CD8-positive, alpha-beta memory T cell (primary cell): ENCODE data around the gene TBX1. TPM values are rescaled to one million over a fixed set of nuclear protein-coding genes. Genes with fewer than 3 reads are reported as not detected.

Experiments
- CTCF ChIA-PET: fragments of 350-600 bp; sonication (Branson Sonifier 250); formaldehyde crosslinking; loops from one replicate; lab custom pipeline; 2021; ENCODE audit warnings: antibody characterized with exemption; lab: Charles Lee
- POLR2A ChIA-PET: fragments of 350-600 bp; sonication (Branson Sonifier 250); formaldehyde crosslinking; loops from one replicate; lab custom pipeline; 2021; ENCODE audit warnings: antibody characterized with exemption; lab: Charles Lee
- DNase-seq, 5 donors: peaks; one replicate each; pipeline versions ENCODE4 v3.0.0 to v3.0.0-alpha.2; 2020 to 2022; ENCODE audit warnings: mixed read lengths in 1 of 5
- H3K27ac ChIP-seq: one replicate; pipeline ENCODE4 v1.7.0; 2013; ENCODE audit warnings: low read depth, mild to moderate bottlenecking, low read length, moderate library complexity
- H3K27me3 ChIP-seq: 2 replicates; pipeline ENCODE4 v1.7.0; 2013; ENCODE audit warnings: low read length, mild to moderate bottlenecking; ENCODE audit not compliant: insufficient read depth, poor library complexity, severe bottlenecking
- H3K36me3 ChIP-seq: 2 replicates; pipeline ENCODE4 v1.7.0; 2013; ENCODE audit warnings: mild to moderate bottlenecking, low read length, moderate library complexity; ENCODE audit not compliant: insufficient read depth
- H3K4me1 ChIP-seq: 2 replicates; pipeline ENCODE4 v1.7.0; 2013; ENCODE audit warnings: mild to moderate bottlenecking, low read length, moderate library complexity; ENCODE audit not compliant: insufficient read depth
- H3K4me3 ChIP-seq: 2 replicates; pipeline ENCODE4 v1.7.0; 2013; ENCODE audit warnings: mild to moderate bottlenecking, low read length
- H3K9me3 ChIP-seq: 2 replicates; pipeline ENCODE4 v1.7.0; 2013; ENCODE audit warnings: mild to moderate bottlenecking, low read length
- H3K27ac Mint-ChIP-seq, 8 donors: one replicate each; pipeline ENCODE4 v1.8.0; 2020 to 2021; ENCODE audit warnings: mixed read lengths in 8 of 8, mild to moderate bottlenecking in 6 of 8, inconsistent platforms in 3 of 8, moderate library complexity in 3 of 8
- H3K27me3 Mint-ChIP-seq, 2 donors: one replicate each; pipeline ENCODE4 v1.8.0; 2020 to 2021; ENCODE audit warnings: mixed read lengths in 2 of 2, mild to moderate bottlenecking in 1 of 2, moderate library complexity in 1 of 2
- H3K36me3 Mint-ChIP-seq, 3 donors: one replicate each; pipeline ENCODE4 v1.8.0; 2020 to 2021; ENCODE audit warnings: mixed read lengths in 3 of 3, inconsistent platforms in 1 of 3, mild to moderate bottlenecking in 1 of 3
- H3K4me1 Mint-ChIP-seq, 3 donors: one replicate each; pipeline ENCODE4 v1.8.0; 2020 to 2021; ENCODE audit warnings: mixed read lengths in 3 of 3, inconsistent platforms in 1 of 3, mild to moderate bottlenecking in 1 of 3
- H3K4me3 Mint-ChIP-seq, 7 donors: one replicate each; pipeline ENCODE4 v1.8.0; 2020 to 2021; ENCODE audit warnings: mixed read lengths in 7 of 7, mild to moderate bottlenecking in 6 of 7, moderate library complexity in 4 of 7, inconsistent platforms in 2 of 7
- H3K9me3 Mint-ChIP-seq, 5 donors: one replicate each; pipeline ENCODE4 v1.8.0; 2020 to 2022; ENCODE audit warnings: mixed read lengths in 5 of 5, mild to moderate bottlenecking in 3 of 5, moderate library complexity in 2 of 5, inconsistent platforms in 1 of 5
- polyA plus RNA-seq: library from polyadenylated mRNA; unstranded; fragments of 300-500 nt; fragmentation: Illumina TruSeq; gene quantifications from one replicate; pipeline ENCODE4 v1.2.3, GENCODE V29; 2021
- total RNA-seq, 2 experiments: library from RNA; stranded (reverse); gene quantifications; one replicate each; pipeline ENCODE4 v1.2.3, GENCODE V29; 2021

Gene TBX1
- total and polyA plus RNA-seq, 3 experiments from 2014 or later: not detected

DNA sequence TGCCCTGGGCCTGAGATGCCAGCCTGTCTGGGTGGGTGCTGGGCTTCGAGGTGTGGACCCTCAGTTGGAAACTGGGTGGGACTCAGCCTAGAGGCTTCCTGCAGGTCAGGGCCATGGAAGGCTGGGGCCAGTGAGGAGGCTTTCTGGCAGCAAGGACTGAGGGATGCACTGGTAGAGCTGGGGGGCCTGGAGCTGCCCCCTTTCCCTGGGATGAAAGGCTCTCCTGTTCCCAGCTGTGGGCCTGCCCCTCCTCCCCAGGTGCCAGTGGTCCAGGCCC lies 43.8 kb upstream of the TBX1 start:
- H3K27me3 ChIP-seq: peaks cover 17% of the 10 kb centered on the region
- H3K4me1 ChIP-seq: peaks cover 20% of the 10 kb centered on the region
- no peaks in the 10 kb centered on the region for H3K9me3 ChIP-seq
- Mint-ChIP-seq H3K27ac (no peak overlapping the region), H3K4me3 (peak overlapping the region in 2 of 7 donors; percentile 41 to 84), H3K27me3 (peaks cover 23 to 50% of the 10 kb centered on the region in 2 donors), H3K4me1 (peaks cover 0 to 15% (median 7%) of the 10 kb centered on the region in 3 donors), H3K9me3 (no peaks in the 10 kb centered on the region), H3K36me3 (no peaks in the 10 kb centered on the region)
- ChIA-PET CTCF (interaction anchor here (1.5 kb wide), 1 partner anchor 14 kb away, joined by 4 read pairs; no protein-coding TSS in a partner anchor), POLR2A (no interaction called here)
- DNase-seq: no peak
- H3K4me3 ChIP-seq: no peak overlapping the region
- H3K36me3 ChIP-seq: peaks cover 7% of the 10 kb centered on the region
- H3K27ac ChIP-seq: no peak overlapping the region

DNA sequence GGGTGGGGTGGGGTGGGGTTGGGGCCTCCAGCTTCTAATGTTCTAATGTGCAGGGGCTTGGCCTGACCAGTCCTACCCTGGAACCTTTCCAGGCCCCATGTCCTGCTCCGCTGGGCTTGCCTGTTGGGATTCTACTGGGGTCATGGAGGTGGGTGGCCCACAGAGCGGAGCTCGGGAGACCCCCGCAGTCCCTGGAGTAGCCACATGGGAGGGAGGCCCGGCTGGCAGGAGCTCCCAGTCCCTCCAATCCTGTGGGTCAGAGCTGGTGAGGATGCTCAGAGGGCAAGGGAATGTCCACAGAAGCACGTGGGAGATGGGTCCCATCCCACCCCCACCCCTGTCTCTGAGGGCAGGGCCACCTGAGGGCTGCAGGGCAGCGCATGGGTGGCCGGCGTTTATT lies 43.4 kb upstream of the TBX1 start:
- peaks cover 20% of the 10 kb centered on the region for H3K4me1 ChIP-seq
- ChIA-PET POLR2A (no interaction called here), CTCF (interaction anchor here (1.5 kb wide), 1 partner anchor 13 kb away, joined by 4 read pairs; no protein-coding TSS in a partner anchor)
- no peak overlapping the region for H3K4me3 ChIP-seq
- no peak overlapping the region for H3K27ac Mint-ChIP-seq
- H3K36me3 Mint-ChIP-seq: no peaks in the 10 kb centered on the region
- no peaks in the 10 kb centered on the region for H3K9me3 ChIP-seq
- peaks cover 7% of the 10 kb centered on the region for H3K36me3 ChIP-seq
- DNase-seq: no peak
- peak overlapping the region in 2 of 7 donors; percentile 83 to 92 for H3K4me3 Mint-ChIP-seq
- no peaks in the 10 kb centered on the region for H3K9me3 Mint-ChIP-seq
- H3K4me1 Mint-ChIP-seq: peaks cover 0 to 15% (median 7%) of the 10 kb centered on the region in 3 donors
- H3K27me3 ChIP-seq: peaks cover 17% of the 10 kb centered on the region
- no peak overlapping the region for H3K27ac ChIP-seq
- H3K27me3 Mint-ChIP-seq: peaks cover 23 to 48% of the 10 kb centered on the region in 2 donors

DNA sequence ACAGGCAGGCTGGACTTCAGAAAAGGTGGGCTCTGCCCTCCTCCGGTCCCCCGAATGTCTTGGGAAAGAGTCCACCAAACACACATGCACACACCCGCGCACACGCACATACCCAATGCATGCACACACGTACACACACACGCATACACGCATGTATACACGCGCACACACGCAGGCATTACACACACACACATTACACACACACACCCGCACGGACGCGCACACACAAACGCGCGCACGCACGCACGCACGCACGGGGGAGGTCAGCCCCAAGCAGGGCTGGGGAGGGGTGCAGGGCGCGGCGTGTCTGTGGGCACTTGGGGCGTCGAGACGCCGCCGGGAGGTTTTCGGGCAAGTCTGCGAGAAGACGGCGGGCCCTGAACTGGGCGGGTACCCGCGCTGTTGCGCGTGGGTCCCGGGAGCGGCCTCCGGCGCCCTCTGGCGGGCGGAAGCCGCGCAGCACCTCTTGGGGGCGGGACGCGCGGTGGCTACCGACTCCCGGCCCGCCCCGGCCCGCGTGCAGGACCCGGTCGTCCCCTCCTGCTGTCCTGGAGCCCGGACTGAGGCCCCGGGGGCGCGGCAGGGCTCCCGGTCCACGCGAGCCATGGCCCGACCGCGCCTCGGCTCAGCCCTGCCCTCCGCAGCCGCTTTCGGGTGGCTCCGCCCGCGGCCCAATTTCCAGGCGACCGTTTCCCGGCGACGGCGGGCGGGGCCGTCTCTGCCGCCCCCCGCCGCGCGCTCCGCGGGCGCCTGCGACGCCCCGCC lies 42.7 kb upstream of the TBX1 start:
- peak overlapping the region; percentile 51 for H3K4me3 ChIP-seq
- H3K27me3 ChIP-seq: peaks cover 17% of the 10 kb centered on the region
- Mint-ChIP-seq H3K27me3 (peaks cover 23 to 47% of the 10 kb centered on the region in 2 donors), H3K9me3 (no peaks in the 10 kb centered on the region), H3K36me3 (no peaks in the 10 kb centered on the region), H3K27ac (peak overlapping the region in 2 of 8 donors; percentile 49 to 50), H3K4me3 (peak overlapping the region; percentile 44 to 92 (median 76)), H3K4me1 (peaks cover 0 to 15% (median 9%) of the 10 kb centered on the region in 3 donors)
- H3K9me3 ChIP-seq: no peaks in the 10 kb centered on the region
- POLR2A ChIA-PET: no interaction called here
- CTCF ChIA-PET: interaction anchor here (1.5 kb wide), 1 partner anchor 12 kb away, joined by 4 read pairs; no protein-coding TSS in a partner anchor
- peaks cover 23% of the 10 kb centered on the region for H3K4me1 ChIP-seq
- H3K27ac ChIP-seq: peak overlapping the region; percentile 72
- peaks cover 7% of the 10 kb centered on the region for H3K36me3 ChIP-seq
- peak; percentile 71 to 85 (median 76) for DNase-seq

DNA sequence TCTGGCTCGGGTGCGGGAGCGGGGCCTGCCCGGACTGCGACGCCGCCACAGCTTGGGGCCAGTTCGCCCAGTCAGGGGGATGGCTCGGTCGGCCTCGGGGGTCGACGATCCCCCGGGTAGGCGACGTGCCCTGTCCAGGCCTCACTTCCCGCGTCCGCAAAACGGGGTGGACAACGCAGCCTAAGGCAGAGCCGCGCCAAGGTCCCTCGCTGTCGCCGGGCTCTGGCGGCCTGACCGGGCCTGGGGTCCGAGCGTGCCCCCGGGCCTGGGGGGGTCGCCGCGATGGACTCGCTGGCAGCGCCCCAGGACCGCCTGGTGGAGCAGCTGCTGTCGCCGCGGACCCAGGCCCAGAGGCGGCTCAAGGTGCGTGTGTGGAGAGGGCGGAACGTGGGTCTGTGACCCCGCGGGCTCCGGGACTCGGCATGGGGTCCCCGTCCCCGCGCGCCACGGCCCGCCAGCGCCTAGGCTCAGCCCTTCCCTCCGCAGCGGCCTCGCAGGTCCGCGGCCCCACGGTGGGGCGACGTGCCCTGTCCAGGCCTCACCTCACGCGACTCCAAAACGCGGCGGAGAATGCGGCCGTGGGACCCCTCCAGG lies 42.0 kb upstream of the TBX1 start:
- Mint-ChIP-seq H3K27me3 (peaks cover 17 to 44% of the 10 kb centered on the region in 2 donors), H3K4me3 (no peak overlapping the region), H3K27ac (no peak overlapping the region), H3K36me3 (no peaks in the 10 kb centered on the region), H3K4me1 (peaks cover 4 to 21% (median 12%) of the 10 kb centered on the region in 3 donors), H3K9me3 (no peaks in the 10 kb centered on the region)
- Histone ChIP-seq H3K36me3 (peaks cover 7% of the 10 kb centered on the region), H3K27me3 (peaks cover 11% of the 10 kb centered on the region), H3K4me3 (peak overlapping the region; percentile 51), H3K4me1 (peaks cover 27% of the 10 kb centered on the region), H3K27ac (peak overlapping the region; percentile 72), H3K9me3 (no peaks in the 10 kb centered on the region)
- no peak for DNase-seq
- POLR2A ChIA-PET: no interaction called here
- CTCF ChIA-PET: no interaction called here

DNA sequence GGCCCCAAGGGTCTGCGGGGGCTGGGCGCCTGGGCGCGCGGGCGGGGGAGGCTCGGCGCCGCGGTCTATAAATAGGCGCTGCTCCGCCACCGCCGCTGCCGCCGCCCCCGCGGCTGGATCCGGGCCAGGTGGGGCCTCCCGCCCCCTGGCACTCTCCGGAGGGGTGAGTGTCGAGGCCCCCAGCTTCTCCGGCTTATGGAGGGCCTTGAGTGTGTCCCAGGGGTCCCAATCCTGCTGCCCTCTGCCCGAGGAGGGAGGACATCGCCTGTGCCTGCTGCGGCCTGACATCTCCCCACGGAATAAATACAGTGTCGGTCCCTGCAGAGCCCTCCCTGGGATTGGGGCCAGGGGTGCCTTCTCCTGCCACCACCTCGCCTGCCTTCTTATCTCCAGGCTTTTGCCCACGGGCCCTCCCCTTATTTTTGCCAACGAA lies 41.5 kb upstream of the TBX1 start:
- peak overlapping the region; percentile 72 for H3K27ac ChIP-seq
- H3K4me1 Mint-ChIP-seq: peaks cover 4 to 18% (median 10%) of the 10 kb centered on the region in 3 donors
- ChIA-PET CTCF (no interaction called here), POLR2A (no interaction called here)
- H3K9me3 Mint-ChIP-seq: no peaks in the 10 kb centered on the region
- DNase-seq: peak in 1 of 5 donors; percentile 14
- H3K27me3 ChIP-seq: peaks cover 11% of the 10 kb centered on the region
- peaks cover 7% of the 10 kb centered on the region for H3K36me3 ChIP-seq
- H3K9me3 ChIP-seq: no peaks in the 10 kb centered on the region
- H3K27me3 Mint-ChIP-seq: peaks cover 14 to 42% of the 10 kb centered on the region in 2 donors
- H3K36me3 Mint-ChIP-seq: no peaks in the 10 kb centered on the region
- peaks cover 27% of the 10 kb centered on the region for H3K4me1 ChIP-seq
- no peak overlapping the region for H3K27ac Mint-ChIP-seq
- peak overlapping the region; percentile 51 for H3K4me3 ChIP-seq
- H3K4me3 Mint-ChIP-seq: peak overlapping the region; percentile 42 to 85 (median 75)

DNA sequence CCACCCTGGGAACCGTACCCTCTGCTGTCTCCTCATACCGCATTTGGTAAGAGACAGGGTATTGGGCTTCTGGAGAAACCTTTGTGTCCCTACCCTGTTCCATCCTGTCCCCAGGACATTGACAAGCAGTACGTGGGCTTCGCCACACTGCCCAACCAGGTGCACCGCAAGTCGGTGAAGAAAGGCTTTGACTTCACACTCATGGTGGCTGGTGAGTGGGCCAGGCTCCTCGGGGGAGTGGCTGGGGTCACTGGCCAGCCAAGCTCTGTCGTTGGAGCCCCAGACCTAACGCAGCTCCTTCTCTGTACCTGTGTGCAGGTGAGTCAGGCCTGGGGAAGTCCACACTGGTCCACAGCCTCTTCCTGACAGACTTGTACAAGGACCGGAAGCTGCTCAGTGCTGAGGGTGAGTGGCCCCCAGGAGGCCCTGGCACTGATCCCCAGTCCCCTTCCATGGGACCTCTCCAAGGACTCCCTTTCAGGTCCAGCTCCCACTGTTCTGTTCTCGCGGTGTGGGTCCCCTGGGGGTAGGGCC lies 41.0 kb upstream of the TBX1 start:
- H3K9me3 ChIP-seq: no peaks in the 10 kb centered on the region
- peaks cover 14 to 44% of the 10 kb centered on the region in 2 donors for H3K27me3 Mint-ChIP-seq
- no peaks in the 10 kb centered on the region for H3K9me3 Mint-ChIP-seq
- H3K27ac Mint-ChIP-seq: no peak overlapping the region
- H3K36me3 ChIP-seq: peaks cover 7% of the 10 kb centered on the region
- no peak overlapping the region for H3K4me3 ChIP-seq
- peaks cover 27% of the 10 kb centered on the region for H3K4me1 ChIP-seq
- POLR2A ChIA-PET: no interaction called here
- H3K27ac ChIP-seq: peak overlapping the region; percentile 72
- no peak for DNase-seq
- CTCF ChIA-PET: no interaction called here
- no peaks in the 10 kb centered on the region for H3K36me3 Mint-ChIP-seq
- peaks cover 4 to 20% (median 11%) of the 10 kb centered on the region in 3 donors for H3K4me1 Mint-ChIP-seq
- H3K27me3 ChIP-seq: peaks cover 15% of the 10 kb centered on the region
- H3K4me3 Mint-ChIP-seq: peak overlapping the region; percentile 42 to 85 (median 75)

DNA sequence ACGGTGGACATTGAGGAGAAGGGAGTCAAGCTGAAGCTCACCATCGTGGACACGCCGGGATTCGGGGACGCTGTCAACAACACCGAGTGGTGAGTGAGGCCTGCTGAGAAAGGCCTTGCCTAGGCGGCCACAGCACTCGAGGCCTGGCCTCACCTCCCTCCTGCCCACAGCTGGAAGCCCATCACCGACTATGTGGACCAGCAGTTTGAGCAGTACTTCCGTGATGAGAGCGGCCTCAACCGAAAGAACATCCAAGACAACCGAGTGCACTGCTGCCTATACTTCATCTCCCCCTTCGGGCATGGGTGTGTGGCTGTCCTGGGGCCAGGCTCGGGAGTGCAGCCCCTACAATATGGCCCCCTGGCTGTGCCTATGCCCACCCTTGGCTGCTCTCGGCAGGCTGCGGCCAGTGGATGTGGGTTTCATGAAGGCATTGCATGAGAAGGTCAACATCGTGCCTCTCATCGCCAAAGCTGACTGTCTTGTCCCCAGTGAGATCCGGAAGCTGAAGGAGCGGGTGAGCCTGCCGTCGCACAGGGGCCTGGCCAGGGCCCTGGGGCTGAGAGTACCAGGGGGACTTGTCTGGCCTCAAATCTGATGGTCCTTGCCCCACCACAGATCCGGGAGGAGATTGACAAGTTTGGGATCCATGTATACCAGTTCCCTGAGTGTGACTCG lies 40.3 kb upstream of the TBX1 start:
- CTCF ChIA-PET: interaction anchor here (0.9 to 1.3 kb wide), 2 partner anchors 41 to 190 kb away, joined by 3 read pairs; no protein-coding TSS in a partner anchor
- H3K27me3 ChIP-seq: peaks cover 13% of the 10 kb centered on the region
- Mint-ChIP-seq H3K4me3 (peak overlapping the region in 3 of 7 donors; percentile 7 to 76 (median 71)), H3K27ac (peak overlapping the region in 1 of 8 donors; percentile 45), H3K4me1 (peaks cover 4 to 22% (median 13%) of the 10 kb centered on the region in 3 donors), H3K9me3 (no peaks in the 10 kb centered on the region), H3K27me3 (peaks cover 14 to 48% of the 10 kb centered on the region in 2 donors), H3K36me3 (no peaks in the 10 kb centered on the region)
- DNase-seq: no peak
- H3K4me1 ChIP-seq: peaks cover 23% of the 10 kb centered on the region
- POLR2A ChIA-PET: no interaction called here
- H3K9me3 ChIP-seq: no peaks in the 10 kb centered on the region
- no peak overlapping the region for H3K27ac ChIP-seq
- no peak overlapping the region for H3K4me3 ChIP-seq
- H3K36me3 ChIP-seq: peaks cover 7% of the 10 kb centered on the region
